Stimulated activated CD8-positive, alpha-beta memory T cell treated with anti-CD3 and anti-CD28 coated beads, Interleukin-7, amount 100 ng/mL, for 48 hours (primary cell): Measurements from ENCODE around the gene CHMP1B.

Source experiments
- DNase-seq, 2 donors: peaks; one replicate each; pipeline ENCODE4 v3.0.0-alpha.2; 2020; ENCODE audit warnings: low read depth in 1 of 2; ENCODE audit errors: extremely low read depth in 1 of 2

CHMP1B gene

DNA sequence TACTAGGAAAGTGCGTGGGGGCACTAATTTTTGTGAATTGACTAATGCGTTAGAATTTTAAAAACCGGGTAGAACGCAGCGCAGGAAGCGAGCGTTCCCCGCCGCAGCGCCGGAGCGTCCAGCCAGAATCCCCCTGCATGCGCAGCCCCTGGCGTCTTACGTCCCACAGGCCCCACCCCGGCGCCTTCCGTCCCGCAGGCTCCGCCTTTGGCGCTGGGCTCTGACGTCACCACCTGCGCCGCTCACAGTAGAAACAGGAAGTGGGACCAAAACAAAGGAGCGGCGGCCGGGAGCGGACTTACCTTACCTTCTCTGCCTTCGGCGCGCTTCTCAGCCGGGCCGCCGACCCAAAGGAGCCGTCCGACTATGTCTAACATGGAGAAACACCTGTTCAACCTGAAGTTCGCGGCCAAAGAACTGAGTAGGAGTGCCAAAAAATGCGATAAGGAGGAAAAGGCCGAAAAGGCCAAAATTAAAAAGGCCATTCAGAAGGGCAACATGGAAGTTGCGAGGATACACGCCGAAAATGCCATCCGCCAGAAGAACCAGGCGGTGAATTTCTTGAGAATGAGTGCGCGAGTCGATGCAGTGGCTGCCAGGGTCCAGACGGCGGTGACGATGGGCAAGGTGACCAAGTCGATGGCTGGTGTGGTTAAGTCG is at the start of gene CHMP1B:
CHMP1B (plus strand) TSS at position 268 of the 660 bp plus-strand sequence; CDS start at position 367, 99 bp downstream.
- DNase-seq = peak; percentile 91 to 94

DNA sequence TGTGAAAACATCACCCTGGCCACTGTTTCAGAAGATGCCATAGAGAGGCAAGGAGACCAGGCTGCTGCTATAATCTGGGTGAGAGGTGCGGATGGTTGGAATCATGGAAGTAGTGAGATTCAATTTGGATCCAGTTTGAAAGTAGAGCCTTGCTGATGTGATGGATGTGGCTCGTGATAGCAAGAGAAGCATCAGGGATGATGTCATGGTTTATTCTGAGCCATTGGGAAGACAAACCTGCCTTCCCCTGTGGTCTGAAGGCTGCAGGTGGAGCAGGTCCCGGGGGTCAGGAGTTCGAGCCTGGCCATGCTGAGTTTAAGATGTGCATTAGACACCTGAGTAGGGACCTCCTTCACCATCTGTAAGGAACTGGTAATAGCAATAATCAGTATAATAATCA is 49.6 kb upstream of the CHMP1B start:
- no peak for DNase-seq

GRCh38 chr18:11802158-11802557 is 49.1 kb upstream of the CHMP1B start:
- DNase-seq = no peak

DNA sequence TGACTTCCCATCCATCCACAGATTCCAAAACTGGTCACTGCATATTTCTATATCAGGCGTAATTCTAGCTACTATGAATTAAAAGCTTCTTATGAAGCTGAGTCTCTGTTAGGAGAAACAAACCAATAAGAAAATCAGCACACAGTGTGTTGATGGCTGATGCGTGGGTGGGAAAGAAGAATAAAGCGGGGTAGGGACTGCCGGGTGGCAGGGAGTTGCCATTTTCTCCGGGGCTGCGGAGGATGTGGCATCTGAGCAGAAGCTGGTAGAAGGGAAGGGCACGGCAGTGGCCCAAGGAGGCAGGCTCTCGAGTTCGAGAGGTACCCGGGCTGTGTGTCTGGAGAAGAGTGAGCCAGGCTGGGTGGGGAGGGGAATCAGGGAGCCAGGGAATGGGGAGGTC is 48.6 kb upstream of the CHMP1B start:
- no peak for DNase-seq

- DNase-seq = no peak
Observed at GRCh38 chr18:11807233-11807632, 44.0 kb upstream of the CHMP1B start.

- DNase-seq = no peak
Observed at GRCh38 chr18:11808001-11808855, 43.0 kb upstream of the CHMP1B start.

DNA sequence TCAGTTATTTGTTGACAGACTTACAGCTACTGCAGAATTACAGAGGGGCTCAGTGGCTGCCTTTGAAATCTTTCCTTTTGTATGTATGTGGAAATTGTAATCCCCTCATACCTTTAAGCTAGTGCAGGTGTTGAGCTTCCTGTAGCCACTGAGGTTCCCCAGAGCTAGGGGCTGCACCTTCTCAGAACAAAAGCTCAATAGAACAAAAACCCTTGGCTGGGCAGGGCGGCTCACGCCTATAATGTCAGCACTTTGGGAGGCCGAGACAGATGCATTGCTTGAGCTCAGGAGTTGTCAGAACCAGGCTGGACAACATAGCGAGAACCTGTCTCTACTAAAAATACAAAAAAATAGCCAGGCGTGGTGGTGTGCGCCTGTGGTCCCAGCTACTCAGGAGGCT is 41.3 kb upstream of the CHMP1B start:
- DNase-seq = no peak

DNA sequence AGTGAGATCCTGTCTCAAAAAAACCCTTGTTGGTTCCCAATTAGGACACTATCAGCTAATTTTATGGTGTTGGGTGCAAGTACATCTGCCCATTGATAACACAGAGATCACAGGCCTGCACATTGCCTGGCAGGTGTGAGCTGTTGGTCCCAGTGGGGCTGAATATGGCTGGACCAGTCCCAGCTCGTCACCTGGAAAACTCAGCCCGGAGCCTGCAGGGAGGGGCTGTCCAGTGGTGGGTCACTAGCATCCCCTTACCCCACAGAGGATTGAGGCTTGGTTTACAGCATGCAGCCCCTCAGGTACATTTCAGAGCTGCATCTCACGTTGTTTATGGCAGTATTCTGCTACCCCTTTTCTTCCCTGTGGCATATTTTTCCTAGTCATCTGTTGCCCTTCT is 40.8 kb upstream of the CHMP1B start:
- no peak for DNase-seq

GRCh38 chr18:11811009-11811408 is 40.2 kb upstream of the CHMP1B start:
- no peak for DNase-seq

DNA sequence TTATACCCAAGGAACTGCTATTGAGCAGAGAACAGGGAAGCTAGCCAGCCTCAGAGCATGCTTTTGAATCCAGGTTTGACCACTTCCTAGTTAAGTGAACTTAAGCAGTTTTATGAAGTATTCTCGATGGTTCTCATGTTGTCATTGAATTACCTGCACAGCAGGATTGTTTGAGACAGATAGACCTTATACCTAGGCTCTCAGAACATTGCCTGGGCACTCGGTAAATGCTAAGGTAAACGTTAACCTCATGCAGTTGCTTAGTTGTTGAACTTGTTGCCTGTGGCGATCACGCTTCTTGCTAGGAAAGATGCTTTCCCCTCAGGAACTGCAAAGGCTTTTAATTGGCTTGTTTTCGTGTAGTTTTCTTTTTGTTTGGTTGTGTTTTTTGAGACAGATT is 34.0 kb upstream of the CHMP1B start:
- no peak for DNase-seq

- no peak for DNase-seq
Observed at GRCh38 chr18:11818486-11819203, 32.6 kb upstream of the CHMP1B start.

DNA sequence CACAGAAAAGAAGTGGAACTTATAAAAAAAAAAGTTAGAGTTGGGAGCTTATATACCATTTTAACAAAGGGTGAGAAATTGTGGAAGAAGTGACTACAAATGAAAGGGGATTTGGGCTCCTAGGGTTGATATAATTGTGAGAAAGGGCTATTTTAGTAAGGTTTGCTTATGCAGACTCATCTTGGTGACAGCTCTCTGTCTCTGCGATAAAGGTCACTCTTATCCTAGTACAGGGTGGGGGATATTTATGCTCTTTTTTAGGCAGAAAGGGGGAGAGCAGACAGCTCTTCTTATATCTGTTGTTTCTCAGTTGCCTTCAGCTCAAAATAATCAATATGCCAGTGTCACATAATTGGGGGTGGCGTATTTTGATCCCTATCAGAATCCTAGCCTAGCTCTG is 31.3 kb upstream of the CHMP1B start:
- no peak for DNase-seq

DNA sequence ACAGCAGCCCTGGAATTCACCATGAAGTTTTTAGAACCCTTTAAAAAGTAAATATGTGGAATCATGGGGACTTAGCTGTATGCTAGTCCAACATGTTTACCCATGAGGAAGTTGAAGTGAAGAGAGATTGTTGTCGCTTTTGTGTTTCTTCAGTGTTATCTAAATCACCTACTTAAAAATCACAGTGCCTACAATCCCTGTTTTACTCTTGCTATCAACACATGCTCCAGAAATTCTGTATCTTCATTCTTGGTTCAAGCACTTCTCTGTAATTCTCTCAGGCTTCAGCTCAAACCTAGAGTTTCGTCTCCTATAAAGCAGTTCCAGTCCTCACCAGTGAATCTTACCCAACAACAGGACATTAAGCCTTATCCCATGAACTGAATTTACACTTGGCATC is 30.5 kb upstream of the CHMP1B start:
- no peak for DNase-seq

GRCh38 chr18:11821208-11821607 is 30.0 kb upstream of the CHMP1B start:
- no peak for DNase-seq

DNA sequence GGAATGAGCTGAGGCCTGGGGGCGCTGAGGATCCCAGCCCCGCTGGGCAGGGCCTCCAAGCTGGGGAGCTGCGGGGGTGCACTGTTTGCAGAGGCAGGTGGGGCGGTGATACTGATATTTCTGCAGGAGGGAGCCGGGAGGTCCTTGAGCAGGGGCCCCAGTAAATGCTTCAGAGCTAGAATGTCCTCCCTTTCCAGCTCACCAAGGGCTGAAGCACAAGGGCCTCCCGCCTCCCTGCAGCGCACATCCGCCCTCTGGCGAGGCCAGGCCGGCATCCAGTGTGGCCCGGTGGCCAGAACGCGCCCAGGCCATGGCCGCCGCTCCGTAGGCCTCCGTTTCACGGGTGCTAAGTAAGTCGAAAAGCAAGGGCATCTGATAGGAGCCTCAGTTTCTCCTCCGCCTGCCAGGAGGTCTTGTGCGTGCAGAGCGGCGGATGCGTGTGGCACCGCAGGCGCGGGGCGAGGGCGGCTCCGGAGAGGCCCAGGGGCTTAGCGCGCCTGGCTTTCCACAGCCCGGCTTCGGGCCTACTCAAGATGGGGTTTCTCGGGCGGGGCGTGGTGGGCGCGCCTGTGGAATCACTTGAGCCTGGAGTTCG is 29.5 kb upstream of the CHMP1B start:
- DNase-seq = no peak

GRCh38 chr18:11823545-11823944 is 27.7 kb upstream of the CHMP1B start:
- DNase-seq = no peak

DNA sequence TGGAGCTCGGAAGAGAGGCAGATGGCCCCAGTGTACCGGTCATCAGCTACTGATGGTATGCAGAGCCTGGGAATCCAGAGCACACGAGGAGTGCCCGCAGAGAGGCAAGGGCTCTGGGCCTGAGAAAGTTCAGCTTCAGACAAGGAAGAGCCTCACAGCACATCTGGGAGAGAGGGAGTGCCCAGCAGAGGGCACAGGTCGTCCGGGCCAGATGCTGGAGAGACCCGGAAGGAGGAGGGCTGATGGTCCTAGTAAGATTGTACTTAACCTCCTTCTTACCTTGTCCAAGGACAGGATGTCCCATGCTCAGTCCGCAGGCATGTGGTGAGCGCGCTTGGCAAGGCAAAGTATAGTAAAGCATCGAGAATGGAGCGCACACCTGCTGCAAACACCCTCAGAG is 24.4 kb upstream of the CHMP1B start:
- no peak for DNase-seq

GRCh38 chr18:11828786-11829432 is 22.3 kb upstream of the CHMP1B start:
- DNase-seq = no peak

DNA sequence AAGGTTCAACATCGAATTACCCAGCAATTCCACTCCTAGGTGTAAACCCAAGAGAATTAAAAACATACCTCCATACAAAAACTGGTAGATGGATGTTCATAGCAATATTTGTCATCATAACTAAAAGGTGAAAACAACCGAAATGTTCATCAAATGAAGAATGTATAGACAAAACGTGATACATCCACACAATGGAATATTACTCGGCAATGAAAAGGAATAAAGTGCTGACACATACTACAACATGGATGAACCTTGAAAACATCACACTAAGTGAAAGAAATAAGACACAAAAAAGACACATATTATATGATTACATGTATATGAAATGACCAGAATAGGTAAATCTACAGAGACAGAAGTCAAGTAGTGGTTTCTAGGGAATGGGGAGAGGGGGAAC is 20.6 kb upstream of the CHMP1B start:
- DNase-seq = no peak

DNA sequence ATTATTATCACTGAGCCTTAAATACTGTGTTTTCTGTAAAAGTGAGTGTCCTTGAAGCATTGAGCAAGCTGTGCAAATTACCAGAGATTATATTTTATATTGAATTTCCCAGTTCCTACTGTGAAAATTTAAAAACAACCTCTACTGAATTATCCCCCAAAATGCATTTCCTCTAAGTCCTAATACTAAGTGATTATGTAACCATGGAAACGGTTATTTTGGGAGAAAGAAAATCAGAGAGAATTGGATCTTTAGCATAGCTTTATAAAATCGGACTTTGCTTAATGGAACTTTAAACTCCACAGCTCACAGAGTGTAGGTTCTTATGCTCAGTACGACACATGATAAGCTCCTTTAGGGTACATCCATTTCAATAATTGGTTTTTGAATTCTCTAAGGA is 19.3 kb upstream of the CHMP1B start:
- no peak for DNase-seq

DNA sequence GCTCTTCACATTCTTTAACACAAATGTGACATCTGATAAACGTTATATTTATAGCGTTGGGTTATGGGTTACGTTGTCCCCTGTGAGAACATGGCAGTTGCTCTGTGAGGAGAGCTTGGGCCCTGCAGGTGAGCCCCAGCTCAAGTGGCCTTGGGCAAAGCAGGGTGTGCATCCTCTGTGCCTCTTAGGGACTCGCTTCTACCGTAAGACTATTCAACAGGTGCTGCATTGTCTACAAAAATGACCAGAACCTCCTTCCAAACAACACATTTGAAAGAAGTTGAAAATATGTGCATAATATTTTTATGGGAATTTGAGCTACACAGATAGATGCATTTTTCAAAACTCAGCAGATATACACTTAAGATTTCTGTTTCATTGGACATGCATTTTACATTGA is 16.4 kb upstream of the CHMP1B start:
- no peak for DNase-seq
